Ascending aorta (tissue), 2 donors: Measurements from ENCODE around the gene SDF4. TPM values are rescaled to one million over a fixed set of nuclear protein-coding genes. Genes with fewer than 3 reads are reported as not detected.

Source experiments
- DNase-seq, 2 donors: peaks; one replicate each; pipeline ENCODE4 v3.0.0-alpha.2; 2019; ENCODE audit warnings: low spot score in 2 of 2
- H3K27ac ChIP-seq, 2 donors: fragments of 200-600 bp; sonication (generic); one replicate each; pipeline ENCODE4 v1.5.1; 2016 to 2017; ENCODE audit warnings: mild to moderate bottlenecking in 1 of 2
- H3K27me3 ChIP-seq: fragments of 200-600 bp; sonication (generic); one replicate; pipeline ENCODE4 v1.5.1; 2017
- H3K36me3 ChIP-seq, 2 donors: fragments of 200-600 bp; sonication (generic); one replicate each; pipeline ENCODE4 v1.5.1; 2016
- H3K4me1 ChIP-seq, 2 donors: fragments of 200-600 bp; sonication (generic); one replicate each; pipeline ENCODE4 v1.5.1; 2016 to 2017; ENCODE audit warnings: mild to moderate bottlenecking in 1 of 2
- H3K4me3 ChIP-seq, 2 donors: fragments of 200-600 bp; sonication (generic); one replicate each; pipeline ENCODE4 v1.5.1; 2016 to 2017; ENCODE audit warnings: mild to moderate bottlenecking in 1 of 2
- H3K9me3 ChIP-seq, 2 donors: fragments of 200-600 bp; sonication (generic); one replicate each; pipeline ENCODE4 v1.5.1; 2016
- CTCF ChIP-seq, 3 experiments: fragments of 200-600 bp in 2 of 3; fragments of 450-650 bp in 1 of 3; sonication (generic) in 2 of 3; IDR thresholded peaks; one replicate each; pipeline ENCODE4 v1.5.1; 2016 to 2019; ENCODE audit warnings: antibody characterized with exemption in 3 of 3, mild to moderate bottlenecking in 1 of 3, moderate library complexity in 1 of 3
- intact Hi-C: fragments of 100-400 bp; cut with DNase I; formaldehyde crosslinking; loops from one replicate; pipeline ENCODE4 v1.15.1; 2023
- total RNA-seq: library from RNA; depleted of rRNA; stranded (reverse); fragments of >200 nt; gene quantifications from one replicate; pipeline ENCODE4 v1.1.0, GENCODE V29; 2016

SDF4 gene
- total RNA-seq, 1 donor from 2014 or later = 223 TPM

- Histone ChIP-seq H3K27ac (no peak overlapping the region), H3K27me3 (no peaks in the 10 kb centered on the region), H3K4me1 (peaks cover 7 to 8% of the 10 kb centered on the region in 2 donors), H3K36me3 (no peaks in the 10 kb centered on the region), H3K9me3 (no peaks in the 10 kb centered on the region), H3K4me3 (no peak overlapping the region)
- no peak for DNase-seq
- TF ChIP-seq CTCF (IDR thresholded peaks at IDR 0.05) = no peak
- intact Hi-C loops = no loop called here
These were observed 4.5 kb upstream of the SDF4 start for GRCh38 chr1:1236176-1236763.

- intact Hi-C loops = no loop called here
- DNase-seq = no peak
- Histone ChIP-seq H3K27ac (no peak overlapping the region), H3K36me3 (no peaks in the 10 kb centered on the region), H3K27me3 (no peaks in the 10 kb centered on the region), H3K4me1 (peaks cover 14% of the 10 kb centered on the region in 2 donors), H3K4me3 (no peak overlapping the region), H3K9me3 (no peaks in the 10 kb centered on the region)
- no peak for TF ChIP-seq CTCF (IDR thresholded peaks at IDR 0.05)
These were observed 3.4 kb upstream of the SDF4 start for GRCh38 chr1:1235016-1235744.

GRCh38 chr1:1234180-1234808 lies 2.5 kb upstream of the SDF4 start:
- Histone ChIP-seq H3K27ac (no peak overlapping the region), H3K27me3 (no peaks in the 10 kb centered on the region), H3K4me3 (no peak overlapping the region), H3K36me3 (no peaks in the 10 kb centered on the region), H3K4me1 (peaks cover 23% of the 10 kb centered on the region in 2 donors), H3K9me3 (no peaks in the 10 kb centered on the region)
- DNase-seq = no peak
- intact Hi-C loops = loop anchor here (5.0 kb wide), 2 partner anchors 73 to 232 kb away; partner anchors contain the start of genes ACAP3, HES4 and PUSL1
- TF ChIP-seq CTCF (IDR thresholded peaks at IDR 0.05) = no peak

- Histone ChIP-seq H3K27ac (no peak overlapping the region), H3K9me3 (no peaks in the 10 kb centered on the region), H3K4me1 (peaks cover 23% of the 10 kb centered on the region in 2 donors), H3K36me3 (peaks cover under 1 to 6% of the 10 kb centered on the region in 2 donors), H3K27me3 (no peaks in the 10 kb centered on the region), H3K4me3 (no peak overlapping the region)
- intact Hi-C loops = loop anchor here (2.0 to 5.0 kb wide), 3 partner anchors 39 to 231 kb away; partner anchors contain the start of genes ACAP3, HES4, PUSL1 and UBE2J2
- DNase-seq = no peak
- no peak for TF ChIP-seq CTCF (IDR thresholded peaks at IDR 0.05)
These were observed 1.7 kb upstream of the SDF4 start for GRCh38 chr1:1233567-1233892.

GRCh38 chr1:1232796-1233566 lies 1.2 kb upstream of the SDF4 start:
- H3K36me3 ChIP-seq = peaks cover 6 to 11% of the 10 kb centered on the region in 2 donors
- H3K4me3 ChIP-seq = peak overlapping the region; percentile 52 to 60
- peaks cover 23% of the 10 kb centered on the region in 2 donors for H3K4me1 ChIP-seq
- DNase-seq = no peak
- no peaks in the 10 kb centered on the region for H3K9me3 ChIP-seq
- no peak overlapping the region for H3K27ac ChIP-seq
- no peak for TF ChIP-seq CTCF (IDR thresholded peaks at IDR 0.05)
- intact Hi-C loops = loop anchor here (1.0 to 5.0 kb wide), 5 partner anchors 40 to 231 kb away; partner anchors contain the start of genes ACAP3, AURKAIP1, C1orf159 and HES4
- H3K27me3 ChIP-seq = no peaks in the 10 kb centered on the region
